Ishikawa (cell line): ENCODE measurements around the gene SHISAL1.

Experiments
- CEBPB ChIP-seq: IDR thresholded peaks from 2 replicates; pipeline ENCODE4 v1.6.1; 2012
- CREB1 ChIP-seq: IDR thresholded peaks from 2 replicates; pipeline ENCODE4 v1.6.1; 2012; ENCODE audit warnings: low read depth
- EP300 ChIP-seq: IDR thresholded peaks from 2 replicates; pipeline ENCODE4 v1.6.1; 2012; ENCODE audit warnings: borderline replicate concordance
- MAX ChIP-seq: IDR thresholded peaks from 2 replicates; pipeline ENCODE4 v1.6.1; 2012
- NFIC ChIP-seq: IDR thresholded peaks from 2 replicates; pipeline ENCODE4 v1.6.1; 2012
- RAD21 ChIP-seq: IDR thresholded peaks from 2 replicates; pipeline ENCODE4 v1.6.1; 2012; ENCODE audit warnings: low read depth
- REST ChIP-seq: IDR thresholded peaks from 2 replicates; pipeline ENCODE4 v1.6.1; 2012; ENCODE audit warnings: low read depth, mild to moderate bottlenecking
- TAF1 ChIP-seq: IDR thresholded peaks from 2 replicates; pipeline ENCODE4 v1.6.1; 2012; ENCODE audit warnings: low read depth, mild to moderate bottlenecking
- TCF12 ChIP-seq: IDR thresholded peaks from 2 replicates; pipeline ENCODE4 v1.6.1; 2012; ENCODE audit warnings: low read depth
- YY1 ChIP-seq: IDR thresholded peaks from 2 replicates; pipeline ENCODE4 v1.6.1; 2012; ENCODE audit warnings: low read depth

GRCh38 chr22:44277386-44278135, 35.2 kb downstream of the SHISAL1 start:
- TF ChIP-seq MAX = no peak
- no peak for TF ChIP-seq EP300
- TF ChIP-seq REST = no peak
- TF ChIP-seq TAF1 = no peak
- TF ChIP-seq RAD21 = no peak
- no peak for TF ChIP-seq NFIC
- TF ChIP-seq CEBPB = no peak
- no peak for TF ChIP-seq YY1
- no peak for TF ChIP-seq TCF12
- TF ChIP-seq CREB1 = no peak
